Neuron (in vitro differentiated cells): ENCODE results near the gene TNIK.
"Not testable (repeated sequence)": the region's sequence is repeated elsewhere in the genome, so short reads cannot be mapped to it uniquely, and the experiment has no call there.

Experiments used
- H2AFZ ChIP-seq: one replicate; pipeline ENCODE4 v1.6.1; 2013; ENCODE audit warnings: low read depth, mild to moderate bottlenecking, inconsistent platforms, low read length, moderate library complexity
- H3K27me3 ChIP-seq: one replicate; pipeline ENCODE4 v1.6.1; 2013; ENCODE audit warnings: low read length; ENCODE audit not compliant: insufficient read depth
- H3K36me3 ChIP-seq: one replicate; pipeline ENCODE4 v1.6.1; 2013; ENCODE audit warnings: low read length; ENCODE audit not compliant: insufficient read depth
- H3K4me1 ChIP-seq: one replicate; pipeline ENCODE4 v1.6.1; 2013; ENCODE audit warnings: low read length; ENCODE audit not compliant: insufficient read depth
- H3K4me3 ChIP-seq: 2 replicates; pipeline ENCODE4 v1.5.1; 2013; ENCODE audit warnings: mild to moderate bottlenecking, low read length, moderate library complexity
- H3K9me3 ChIP-seq: one replicate; pipeline ENCODE4 v1.6.1; 2013; ENCODE audit warnings: low read length

Gene TNIK

GRCh38 chr3:171250444-171250843 lies 209.8 kb downstream of the TNIK start:
- no peaks in the 10 kb centered on the region for H3K27me3 ChIP-seq
- H2AFZ ChIP-seq = no peak overlapping the region
- H3K36me3 ChIP-seq = no peaks in the 10 kb centered on the region
- no peaks in the 10 kb centered on the region for H3K9me3 ChIP-seq
- no peaks in the 10 kb centered on the region for H3K4me1 ChIP-seq
- no peak overlapping the region for H3K4me3 ChIP-seq

- no peak overlapping the region for H2AFZ ChIP-seq
- no peaks in the 10 kb centered on the region for H3K9me3 ChIP-seq
- H3K36me3 ChIP-seq = no peaks in the 10 kb centered on the region
- H3K4me1 ChIP-seq = no peaks in the 10 kb centered on the region
- no peaks in the 10 kb centered on the region for H3K27me3 ChIP-seq
- no peak overlapping the region for H3K4me3 ChIP-seq
Measured at GRCh38 chr3:171249245-171249644, 211.0 kb downstream of the TNIK start.

GRCh38 chr3:171248426-171249111 lies 211.6 kb downstream of the TNIK start:
- no peak overlapping the region for H2AFZ ChIP-seq
- no peaks in the 10 kb centered on the region for H3K27me3 ChIP-seq
- H3K9me3 ChIP-seq = no peaks in the 10 kb centered on the region

GRCh38 chr3:171245796-171246765 lies 214.1 kb downstream of the TNIK start:
- Histone ChIP-seq H3K36me3 (no peaks in the 10 kb centered on the region), H3K27me3 (no peaks in the 10 kb centered on the region), H3K4me3 (no peak overlapping the region), H2AFZ (no peak overlapping the region), H3K9me3 (no peaks in the 10 kb centered on the region), H3K4me1 (no peaks in the 10 kb centered on the region)

More at GRCh38 chr3:171248426-171249111, 211.6 kb downstream of the TNIK start:
- Histone ChIP-seq H3K36me3 (no peaks in the 10 kb centered on the region), H3K4me3 (no peak overlapping the region), H3K4me1 (no peaks in the 10 kb centered on the region)

GRCh38 chr3:171242951-171243350 lies 217.3 kb downstream of the TNIK start:
- no peak overlapping the region for H3K4me3 ChIP-seq
- no peaks in the 10 kb centered on the region for H3K27me3 ChIP-seq
- H3K4me1 ChIP-seq = peaks cover 16% of the 10 kb centered on the region
- H2AFZ ChIP-seq = no peak overlapping the region
- H3K9me3 ChIP-seq = no peaks in the 10 kb centered on the region
- H3K36me3 ChIP-seq = no peaks in the 10 kb centered on the region

GRCh38 chr3:171242170-171242569 lies 218.0 kb downstream of the TNIK start:
- Histone ChIP-seq H3K27me3 (no peaks in the 10 kb centered on the region), H3K4me1 (peaks cover 16% of the 10 kb centered on the region), H2AFZ (no peak overlapping the region), H3K4me3 (no peak overlapping the region), H3K9me3 (no peaks in the 10 kb centered on the region), H3K36me3 (no peaks in the 10 kb centered on the region)

- H3K4me1 ChIP-seq = peaks cover 19% of the 10 kb centered on the region
Measured at GRCh38 chr3:171241655-171242054, 218.6 kb downstream of the TNIK start.

GRCh38 chr3:171240504-171240835 lies 219.7 kb downstream of the TNIK start:
- peaks cover 19% of the 10 kb centered on the region for H3K4me1 ChIP-seq
- H3K9me3 ChIP-seq = no peaks in the 10 kb centered on the region
- H3K36me3 ChIP-seq = no peaks in the 10 kb centered on the region
- no peak overlapping the region for H2AFZ ChIP-seq
- H3K27me3 ChIP-seq = no peaks in the 10 kb centered on the region
- no peak overlapping the region for H3K4me3 ChIP-seq

More at GRCh38 chr3:171241655-171242054, 218.6 kb downstream of the TNIK start:
- not testable (repeated sequence) for H3K9me3 ChIP-seq, H3K27me3 ChIP-seq, H2AFZ ChIP-seq, H3K36me3 ChIP-seq, H3K4me3 ChIP-seq

GRCh38 chr3:171239757-171240503 lies 220.3 kb downstream of the TNIK start:
- Histone ChIP-seq H3K9me3 (no peaks in the 10 kb centered on the region), H3K36me3 (no peaks in the 10 kb centered on the region), H3K4me3 (no peak overlapping the region), H3K4me1 (peaks cover 19% of the 10 kb centered on the region), H3K27me3 (no peaks in the 10 kb centered on the region), H2AFZ (no peak overlapping the region)

- no peak overlapping the region for H2AFZ ChIP-seq
- H3K4me1 ChIP-seq = peaks cover 19% of the 10 kb centered on the region
- no peak overlapping the region for H3K4me3 ChIP-seq
- no peaks in the 10 kb centered on the region for H3K27me3 ChIP-seq
- H3K36me3 ChIP-seq = no peaks in the 10 kb centered on the region
- H3K9me3 ChIP-seq = no peaks in the 10 kb centered on the region
Measured at GRCh38 chr3:171237009-171237385, 223.2 kb downstream of the TNIK start.

GRCh38 chr3:171236265-171237008 lies 223.8 kb downstream of the TNIK start:
- H2AFZ ChIP-seq = no peak overlapping the region
- no peaks in the 10 kb centered on the region for H3K9me3 ChIP-seq
- H3K27me3 ChIP-seq = no peaks in the 10 kb centered on the region
- peaks cover 19% of the 10 kb centered on the region for H3K4me1 ChIP-seq
- H3K36me3 ChIP-seq = no peaks in the 10 kb centered on the region
- no peak overlapping the region for H3K4me3 ChIP-seq

GRCh38 chr3:171234298-171235010 lies 225.8 kb downstream of the TNIK start:
- Histone ChIP-seq H3K9me3 (no peaks in the 10 kb centered on the region), H3K4me1 (peaks cover 12% of the 10 kb centered on the region), H3K36me3 (no peaks in the 10 kb centered on the region), H3K27me3 (no peaks in the 10 kb centered on the region), H2AFZ (no peak overlapping the region), H3K4me3 (no peak overlapping the region)
